ENCODE data around the gene MAP3K1.

The MAP3K1 gene

DNA sequence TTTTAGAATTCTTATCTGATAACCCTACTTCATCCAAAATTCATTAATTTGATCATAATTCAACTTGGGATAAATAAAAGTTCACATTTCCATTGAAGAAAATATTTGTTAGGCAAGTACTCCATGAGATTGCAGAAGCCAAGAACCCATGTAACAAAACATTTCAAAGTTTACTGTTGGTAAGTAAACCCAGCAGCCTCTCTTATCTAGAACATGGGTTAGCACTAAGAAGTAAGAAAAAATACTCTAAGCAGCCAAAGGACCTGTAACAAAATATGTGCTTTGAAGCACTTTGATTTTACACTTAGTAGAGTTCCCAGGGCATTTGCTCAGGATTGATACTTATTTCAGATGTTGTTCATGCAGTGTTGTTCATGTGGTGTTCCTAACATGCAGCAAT, 8.7 kb downstream of the MAP3K1 start:
- H3K36me3 Mint-ChIP-seq (ENCODE audit: low read depth) = peaks cover 2% of the 10 kb centered on the region
- ATAC-seq = no peak

DNA sequence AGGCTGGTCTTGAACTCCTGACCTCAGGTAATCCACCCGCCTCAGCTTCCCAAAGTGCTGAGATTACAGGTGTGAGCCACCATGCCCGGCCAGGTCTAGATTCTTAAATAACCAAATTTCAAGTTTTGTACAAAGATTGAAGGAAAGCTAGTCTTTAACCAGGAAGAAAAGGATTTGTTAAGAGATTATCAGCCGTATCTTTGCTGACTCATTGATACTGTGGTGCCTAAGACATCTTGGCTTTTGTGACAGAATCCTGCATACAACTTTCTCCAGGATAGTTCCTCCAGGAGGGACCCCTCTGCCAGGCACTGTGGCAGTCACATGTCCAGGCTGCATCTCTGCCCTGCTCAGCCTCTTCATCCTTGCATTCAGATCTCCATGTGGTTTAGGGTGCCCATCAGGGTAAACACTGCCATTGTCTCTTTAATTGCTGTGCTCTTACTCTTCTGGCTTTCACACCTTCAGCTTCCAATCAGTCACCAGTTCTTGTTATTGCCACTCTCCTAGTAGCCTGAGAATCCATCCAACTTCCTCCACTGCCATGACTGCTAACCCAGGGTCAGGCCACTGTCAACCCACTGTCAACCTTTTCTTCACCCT, 10.0 kb downstream of the MAP3K1 start:
- DNase-seq (no peak), ATAC-seq (no peak)
- Mint-ChIP-seq H3K4me3 (no peak overlapping the region), H3K27ac (peak overlapping the region; percentile 28), H3K9me3 (no peaks in the 10 kb centered on the region), H3K27me3 (no peaks in the 10 kb centered on the region), H3K36me3 (ENCODE audit: low read depth) (peaks cover 2% of the 10 kb centered on the region), H3K4me1 (peaks cover 87% of the 10 kb centered on the region)

More for the DNA sequence above, 8.7 kb downstream of the MAP3K1 start:
- Mint-ChIP-seq H3K27me3 (no peaks in the 10 kb centered on the region), H3K4me1 (peaks cover 84% of the 10 kb centered on the region), H3K4me3 (no peak overlapping the region), H3K27ac (no peak overlapping the region), H3K9me3 (no peaks in the 10 kb centered on the region)
- no peak for DNase-seq

DNA sequence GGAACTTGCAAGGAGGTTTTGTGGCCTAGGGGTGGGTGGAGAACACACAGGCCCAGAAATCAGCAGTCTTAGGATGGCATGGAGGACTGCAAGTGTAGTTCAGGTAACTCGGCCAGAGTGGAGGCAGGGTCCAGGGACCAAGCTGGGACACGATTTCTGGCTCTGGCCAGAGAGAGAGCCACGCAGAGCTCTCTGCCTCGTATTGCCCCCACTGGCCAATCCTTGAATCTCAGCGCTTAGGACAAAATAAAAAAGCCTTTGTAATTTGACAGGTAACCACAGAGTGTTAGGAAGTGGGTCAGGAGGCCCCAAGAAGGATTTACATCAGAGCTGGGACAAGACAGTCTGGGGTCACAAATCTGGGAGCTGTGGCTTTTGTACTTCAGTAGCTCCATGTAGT, 11.7 kb downstream of the MAP3K1 start:
- Mint-ChIP-seq H3K27me3 (no peaks in the 10 kb centered on the region), H3K4me1 (peaks cover 90% of the 10 kb centered on the region), H3K9me3 (no peaks in the 10 kb centered on the region), H3K36me3 (ENCODE audit: low read depth) (peaks cover 2% of the 10 kb centered on the region), H3K27ac (peak overlapping the region; percentile 17), H3K4me3 (no peak overlapping the region)
- DNase-seq = no peak
- no peak for ATAC-seq

DNA sequence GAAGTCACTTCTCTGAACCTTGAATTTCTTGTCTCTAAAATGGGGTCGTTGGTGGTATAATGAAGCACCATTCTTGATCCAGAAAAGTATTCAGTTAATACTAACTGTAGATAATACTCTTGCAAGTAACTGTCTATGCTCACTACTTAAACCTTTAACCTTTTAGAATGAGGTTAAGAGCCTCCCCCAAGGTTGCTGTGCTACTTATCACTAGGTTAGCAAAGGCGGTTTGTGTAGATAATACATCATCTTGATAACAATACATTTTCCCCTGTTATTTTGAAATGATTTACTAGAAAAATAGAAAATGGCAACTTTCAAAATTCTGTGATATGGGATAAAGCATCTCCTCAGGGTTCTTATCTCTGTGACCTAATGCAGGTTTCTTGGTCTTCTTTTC, 12.6 kb downstream of the MAP3K1 start:
- H3K4me3 Mint-ChIP-seq = no peak overlapping the region
- H3K4me1 Mint-ChIP-seq = peaks cover 90% of the 10 kb centered on the region
- peaks cover 2% of the 10 kb centered on the region for H3K36me3 Mint-ChIP-seq (ENCODE audit: low read depth)
- no peaks in the 10 kb centered on the region for H3K9me3 Mint-ChIP-seq
- DNase-seq (no peak), ATAC-seq (no peak)
- H3K27ac Mint-ChIP-seq = no peak overlapping the region
- no peaks in the 10 kb centered on the region for H3K27me3 Mint-ChIP-seq

DNA sequence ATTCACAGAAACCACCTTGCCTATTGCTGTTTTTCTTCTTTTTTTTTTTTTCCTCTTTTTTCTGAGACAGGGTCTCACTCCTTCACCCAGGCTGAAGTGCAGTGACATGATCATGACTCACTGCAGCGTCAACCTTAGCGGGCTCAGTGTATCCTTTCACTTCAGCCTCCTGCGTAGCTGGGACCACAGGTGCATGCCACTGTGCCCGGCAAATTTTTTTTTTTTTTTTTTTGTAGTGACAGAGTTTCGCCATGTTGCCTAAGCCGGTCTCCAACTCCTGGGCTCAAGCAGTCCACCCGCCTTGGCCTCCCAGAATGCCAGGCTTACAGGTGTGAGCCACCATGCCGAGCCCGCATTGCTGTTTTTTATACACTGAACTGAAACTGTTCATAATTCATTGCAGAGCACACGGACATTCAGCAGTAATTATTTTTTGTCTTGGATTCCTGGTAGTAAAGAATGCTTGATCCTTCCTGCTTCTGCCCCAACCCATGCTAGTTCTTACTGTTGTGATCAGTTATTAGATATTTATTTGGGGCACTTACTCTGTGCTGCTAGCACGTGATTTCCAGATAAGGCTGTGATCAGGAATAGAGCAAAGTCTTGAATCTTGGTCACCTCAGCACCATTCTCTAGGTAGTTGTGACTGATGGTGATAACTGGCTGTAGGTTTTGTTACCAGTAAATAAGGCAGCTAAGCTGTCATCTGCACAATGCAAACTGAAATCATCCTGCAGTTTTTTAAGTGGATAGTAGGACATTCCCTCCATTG, 14.0 kb downstream of the MAP3K1 start:
- peak; percentile 94 for ATAC-seq
- Mint-ChIP-seq H3K9me3 (no peaks in the 10 kb centered on the region), H3K27ac (peak overlapping the region; percentile 79), H3K27me3 (no peaks in the 10 kb centered on the region), H3K4me3 (peak overlapping the region; percentile 55), H3K36me3 (ENCODE audit: low read depth) (peaks cover 2% of the 10 kb centered on the region), H3K4me1 (peaks cover 91% of the 10 kb centered on the region)
- DNase-seq = peak; percentile 55

DNA sequence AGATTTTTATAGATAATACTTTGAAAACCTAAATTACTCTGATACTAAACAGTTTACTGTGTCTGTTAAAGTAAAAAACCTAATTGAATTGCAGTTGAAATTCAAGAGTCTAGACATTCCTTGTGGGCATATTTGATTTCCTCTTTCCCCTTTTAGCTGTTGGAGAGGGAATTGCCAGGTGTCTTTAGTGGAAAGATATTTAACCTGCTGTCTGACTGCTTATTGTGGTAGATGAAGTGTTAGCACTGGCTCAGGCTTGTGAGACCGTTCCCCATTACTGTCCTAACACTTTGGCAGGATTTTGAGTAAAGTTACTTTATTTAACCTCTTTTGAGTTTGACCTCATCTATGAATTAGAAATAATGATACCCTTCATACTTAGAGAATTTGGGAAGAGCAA, 16.4 kb downstream of the MAP3K1 start:
- no peaks in the 10 kb centered on the region for H3K9me3 Mint-ChIP-seq
- no peak overlapping the region for H3K4me3 Mint-ChIP-seq
- peak overlapping the region; percentile 65 for H3K27ac Mint-ChIP-seq
- no peak for DNase-seq
- H3K36me3 Mint-ChIP-seq (ENCODE audit: low read depth) = peaks cover under 1% of the 10 kb centered on the region
- H3K27me3 Mint-ChIP-seq = no peaks in the 10 kb centered on the region
- ATAC-seq = no peak
- H3K4me1 Mint-ChIP-seq = peaks cover 92% of the 10 kb centered on the region

DNA sequence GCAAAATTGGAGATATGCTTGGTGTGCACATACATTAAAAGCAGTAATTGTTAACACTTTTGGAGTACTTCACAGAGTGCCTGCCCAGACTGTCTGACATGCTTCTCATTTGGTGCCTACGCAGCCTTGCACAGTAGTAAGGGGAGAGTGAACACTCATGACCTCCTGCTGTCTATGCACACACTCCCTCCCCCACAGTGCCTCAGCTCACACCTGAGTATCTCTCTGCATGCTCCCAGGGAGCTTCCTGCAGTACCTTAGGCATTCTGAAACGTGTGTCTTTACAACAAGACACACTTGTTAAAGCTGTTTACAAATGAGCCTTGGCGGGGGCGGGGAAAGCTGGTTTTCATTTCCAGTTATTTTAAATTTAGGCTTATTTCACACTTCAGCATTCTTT, 18.0 kb downstream of the MAP3K1 start:
- ATAC-seq (peak; percentile 30), DNase-seq (no peak)
- no peak overlapping the region for H3K4me3 Mint-ChIP-seq
- no peak overlapping the region for H3K27ac Mint-ChIP-seq
- no peaks in the 10 kb centered on the region for H3K36me3 Mint-ChIP-seq (ENCODE audit: low read depth)
- no peaks in the 10 kb centered on the region for H3K9me3 Mint-ChIP-seq
- peaks cover 93% of the 10 kb centered on the region for H3K4me1 Mint-ChIP-seq
- no peaks in the 10 kb centered on the region for H3K27me3 Mint-ChIP-seq

DNA sequence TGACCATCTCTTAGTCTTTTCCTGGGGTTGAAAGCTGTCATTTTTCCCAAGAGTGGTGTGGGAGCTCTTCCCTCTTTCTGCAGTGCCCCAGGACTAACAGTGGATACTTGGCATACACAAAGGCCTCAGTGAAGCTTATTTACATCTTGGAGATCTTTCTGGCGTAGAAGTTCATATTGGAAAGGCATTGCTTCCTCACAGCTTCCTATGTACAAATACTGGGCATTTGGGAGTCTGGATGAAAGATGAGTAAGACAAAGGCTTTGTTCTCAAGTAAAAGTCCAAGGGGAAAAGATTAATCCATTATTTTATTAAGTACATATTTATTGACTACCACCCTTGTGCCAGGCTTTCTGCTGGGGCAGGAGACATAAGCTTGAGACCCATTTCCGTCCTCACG, 22.0 kb downstream of the MAP3K1 start:
- Mint-ChIP-seq H3K27me3 (no peaks in the 10 kb centered on the region), H3K27ac (peak overlapping the region; percentile 46), H3K4me3 (no peak overlapping the region), H3K4me1 (peaks cover 83% of the 10 kb centered on the region), H3K36me3 (ENCODE audit: low read depth) (peaks cover 2% of the 10 kb centered on the region), H3K9me3 (no peaks in the 10 kb centered on the region)
- ATAC-seq (no peak), DNase-seq (no peak)

DNA sequence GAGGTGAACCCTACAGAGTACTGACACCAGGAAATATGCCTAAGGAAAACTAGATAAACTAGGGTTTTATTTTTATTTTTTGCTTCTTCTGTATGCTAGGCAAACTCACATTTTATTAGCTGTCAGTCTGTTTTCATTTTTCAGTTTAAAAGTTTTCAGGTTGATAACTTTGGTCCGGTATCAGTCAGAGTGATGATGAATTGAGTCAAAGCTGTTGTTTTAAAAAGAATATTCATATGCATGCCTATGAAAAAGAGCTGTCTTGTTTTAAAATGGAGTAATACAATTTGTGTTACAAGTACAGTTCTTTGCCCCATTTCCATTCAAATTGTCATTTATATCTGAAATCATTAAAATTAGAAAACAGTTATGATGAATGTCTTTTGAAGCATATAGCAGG, 22.6 kb downstream of the MAP3K1 start:
- Mint-ChIP-seq H3K36me3 (ENCODE audit: low read depth) (peaks cover 2% of the 10 kb centered on the region), H3K4me3 (peak overlapping the region; percentile 42), H3K27me3 (no peaks in the 10 kb centered on the region), H3K9me3 (no peaks in the 10 kb centered on the region), H3K27ac (peak overlapping the region; percentile 46), H3K4me1 (peaks cover 80% of the 10 kb centered on the region)
- ATAC-seq (no peak), DNase-seq (no peak)

DNA sequence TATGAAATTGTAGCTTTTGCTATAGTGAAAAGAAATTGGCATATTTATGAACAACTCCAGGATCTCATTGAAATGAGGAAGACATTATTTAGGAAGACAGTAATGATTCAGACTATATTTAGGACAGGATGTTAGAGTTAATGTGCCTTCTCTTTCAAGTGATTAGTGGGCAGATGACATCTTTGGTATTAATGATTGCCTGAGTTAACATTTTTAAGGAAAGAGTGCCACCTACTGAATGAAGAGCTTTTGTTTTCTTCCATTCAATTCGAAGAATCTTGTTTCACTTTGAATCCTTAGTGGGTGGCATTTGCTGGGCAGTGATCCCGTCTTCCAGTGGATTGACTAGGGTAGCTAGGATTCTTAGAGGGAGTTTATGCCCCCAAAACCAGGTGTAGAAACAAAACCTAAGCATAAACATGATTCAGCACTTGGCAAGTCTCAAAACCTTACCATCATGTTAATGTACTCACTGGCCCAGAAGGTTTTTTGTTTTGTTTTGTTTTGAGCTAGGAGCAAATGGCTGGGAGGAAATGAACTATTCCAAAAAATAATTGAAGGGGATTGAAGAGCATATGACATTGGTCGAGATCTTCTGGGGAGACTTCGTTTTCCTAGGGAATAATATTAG, 23.2 kb downstream of the MAP3K1 start:
- ATAC-seq (peak; percentile 46), DNase-seq (no peak)
- Mint-ChIP-seq H3K4me1 (peaks cover 78% of the 10 kb centered on the region), H3K36me3 (ENCODE audit: low read depth) (peaks cover 2% of the 10 kb centered on the region), H3K4me3 (peak overlapping the region; percentile 42), H3K9me3 (no peaks in the 10 kb centered on the region), H3K27ac (peak overlapping the region; percentile 46), H3K27me3 (no peaks in the 10 kb centered on the region)

DNA sequence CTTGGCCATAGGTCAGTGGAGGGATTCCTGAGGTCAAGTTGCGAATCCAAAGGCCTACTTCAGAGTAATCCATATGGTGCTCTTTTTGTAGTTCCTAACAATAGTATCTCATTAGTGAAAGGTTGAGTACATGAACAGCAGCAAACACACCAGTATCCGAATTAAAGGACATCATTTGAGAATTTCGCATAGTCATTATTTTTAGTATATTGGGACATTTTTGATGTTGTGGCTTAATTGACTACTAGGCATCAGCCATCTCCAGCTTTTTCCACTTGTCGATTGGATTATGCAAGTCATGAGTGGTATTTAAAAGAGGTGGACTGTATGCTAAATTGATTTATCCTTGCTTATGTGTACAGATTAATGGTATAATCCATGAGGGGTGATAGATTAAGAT, 23.7 kb downstream of the MAP3K1 start:
- DNase-seq (no peak), ATAC-seq (no peak)
- H3K36me3 Mint-ChIP-seq (ENCODE audit: low read depth) = peaks cover 2% of the 10 kb centered on the region
- H3K27ac Mint-ChIP-seq = peak overlapping the region; percentile 46
- peak overlapping the region; percentile 42 for H3K4me3 Mint-ChIP-seq
- no peaks in the 10 kb centered on the region for H3K9me3 Mint-ChIP-seq
- H3K4me1 Mint-ChIP-seq = peaks cover 76% of the 10 kb centered on the region
- H3K27me3 Mint-ChIP-seq = no peaks in the 10 kb centered on the region

DNA sequence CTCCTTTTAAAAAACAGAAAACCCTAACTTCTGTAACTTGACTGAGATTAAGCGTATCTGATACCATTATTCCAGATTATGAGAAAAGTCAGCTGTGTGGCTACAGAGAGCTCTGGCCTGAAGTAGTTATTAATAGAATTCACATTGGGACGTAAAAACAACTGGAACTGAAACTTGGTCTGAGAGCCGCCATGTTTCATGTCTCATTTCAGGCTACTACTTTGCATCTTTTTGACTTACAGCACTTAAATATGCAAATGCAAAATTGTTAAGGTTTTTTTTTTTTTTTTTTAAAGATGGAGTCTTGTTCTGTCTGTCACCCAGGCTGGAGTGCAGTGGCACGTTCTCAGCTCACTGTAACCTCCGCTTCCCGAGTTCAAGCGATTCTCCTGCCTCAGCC, 25.2 kb downstream of the MAP3K1 start:
- ATAC-seq = no peak
- H3K4me3 Mint-ChIP-seq = no peak overlapping the region

DNA sequence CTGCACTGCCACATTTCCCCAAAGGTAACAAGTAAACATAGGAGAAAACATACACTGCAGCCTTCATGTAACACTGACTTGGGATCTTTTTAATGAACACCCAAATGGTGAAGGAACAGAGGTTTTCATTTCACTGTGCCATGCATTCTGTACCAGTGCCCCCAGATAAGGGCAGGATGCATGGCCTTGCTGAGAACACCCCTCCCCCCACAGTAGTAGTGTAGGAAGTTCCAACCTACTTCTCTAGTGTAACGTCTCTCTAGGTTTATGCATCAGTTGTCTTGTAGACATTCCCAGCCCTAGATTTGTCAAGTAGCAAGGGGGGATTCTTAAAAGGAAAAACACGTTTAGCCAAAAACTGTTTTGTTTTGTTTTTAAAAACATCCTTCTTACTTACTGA, 29.9 kb downstream of the MAP3K1 start:
- Mint-ChIP-seq H3K36me3 (ENCODE audit: low read depth) (peaks cover 4% of the 10 kb centered on the region), H3K4me1 (peaks cover 82% of the 10 kb centered on the region), H3K9me3 (no peaks in the 10 kb centered on the region), H3K27ac (peak overlapping the region; percentile 14), H3K27me3 (no peaks in the 10 kb centered on the region), H3K4me3 (no peak overlapping the region)
- no peak for DNase-seq
- ATAC-seq = no peak

More for the DNA sequence above, 25.2 kb downstream of the MAP3K1 start:
- Mint-ChIP-seq H3K27ac (no peak overlapping the region), H3K36me3 (ENCODE audit: low read depth) (peaks cover 4% of the 10 kb centered on the region), H3K27me3 (no peaks in the 10 kb centered on the region), H3K4me1 (peaks cover 79% of the 10 kb centered on the region), H3K9me3 (no peaks in the 10 kb centered on the region)
- no peak for DNase-seq

DNA sequence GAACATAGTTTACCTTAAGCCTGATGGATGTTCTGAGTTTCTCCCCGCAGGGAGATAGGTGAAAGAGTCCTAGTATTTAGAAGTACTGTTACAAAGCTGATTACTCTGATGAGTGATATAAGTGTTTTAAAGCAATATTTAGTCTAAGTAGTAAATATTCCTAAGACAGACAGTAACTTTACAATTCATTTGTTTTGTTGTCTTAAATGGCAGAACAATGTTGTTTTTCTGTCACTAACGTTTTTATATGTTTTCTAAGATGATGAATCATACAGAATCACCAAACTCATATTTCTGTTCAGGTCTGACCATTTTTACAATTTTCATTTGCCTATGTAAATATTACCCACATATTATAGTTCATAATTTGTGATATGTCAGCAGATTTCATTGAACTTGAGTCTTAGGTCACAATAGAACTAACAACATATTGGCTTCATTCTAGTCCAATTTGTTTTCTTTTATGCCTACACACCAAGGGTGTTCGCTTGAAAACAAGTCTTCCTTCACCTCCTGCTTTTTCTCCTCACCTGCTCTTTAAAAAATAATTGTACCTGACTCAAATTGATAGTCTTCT, 30.6 kb downstream of the MAP3K1 start:
- no peak for DNase-seq
- H3K4me3 Mint-ChIP-seq = no peak overlapping the region
- H3K27ac Mint-ChIP-seq = peak overlapping the region; percentile 14
- H3K4me1 Mint-ChIP-seq = peaks cover 84% of the 10 kb centered on the region
- ATAC-seq = no peak
- H3K9me3 Mint-ChIP-seq = no peaks in the 10 kb centered on the region
- H3K27me3 Mint-ChIP-seq = no peaks in the 10 kb centered on the region
- peaks cover 2% of the 10 kb centered on the region for H3K36me3 Mint-ChIP-seq (ENCODE audit: low read depth)

DNA sequence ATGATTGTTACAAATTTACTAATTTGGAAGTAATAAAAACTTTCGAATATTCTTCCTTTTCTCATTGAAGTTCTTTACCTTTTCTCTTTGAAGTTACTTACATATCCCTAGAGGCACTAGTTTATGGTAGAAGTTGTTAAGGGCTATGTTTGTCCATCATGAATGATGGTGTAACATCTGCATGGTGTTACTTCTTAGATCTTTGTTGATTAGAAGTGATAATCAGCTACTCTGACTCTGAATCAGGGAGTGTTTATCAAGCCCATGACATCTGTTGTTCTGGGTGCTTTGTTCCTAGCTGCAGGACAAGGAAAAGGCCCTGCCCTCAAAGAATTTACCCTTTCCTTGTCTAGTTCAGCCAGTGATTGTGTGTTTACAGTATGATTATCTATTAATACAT, 32.9 kb downstream of the MAP3K1 start:
- H3K4me3 Mint-ChIP-seq = no peak overlapping the region
- DNase-seq (no peak), ATAC-seq (no peak)
- H3K36me3 Mint-ChIP-seq (ENCODE audit: low read depth) = peaks cover 2% of the 10 kb centered on the region
- peaks cover 87% of the 10 kb centered on the region for H3K4me1 Mint-ChIP-seq
- H3K9me3 Mint-ChIP-seq = no peaks in the 10 kb centered on the region
- H3K27me3 Mint-ChIP-seq = no peaks in the 10 kb centered on the region
- peak overlapping the region; percentile 64 for H3K27ac Mint-ChIP-seq
